Breast epithelium (tissue), 4 donors: ENCODE measurements around the gene CCDC57. TPM values are rescaled to one million over a fixed set of nuclear protein-coding genes. Genes with fewer than 3 reads are reported as not detected.
"Not testable (repeated sequence)": the region's sequence is repeated elsewhere in the genome, so short reads cannot be mapped to it uniquely, and the experiment has no call there.

Source experiments
- DNase-seq, 2 donors: peaks; one replicate each; pipeline ENCODE4 v3.0.0-alpha.2; 2019; ENCODE audit warnings: low spot score in 2 of 2
- H3K27ac ChIP-seq, 2 donors: fragments of 200-600 bp; sonication (generic) in 1 of 2; one replicate each; pipeline ENCODE4 v1.5.1; 2016 to 2019; ENCODE audit warnings: mild to moderate bottlenecking in 1 of 2
- H3K27me3 ChIP-seq, 2 donors: fragments of 200-600 bp; sonication (generic) in 1 of 2; one replicate each; pipeline versions ENCODE4 v1.5.1 to v1.6.0; 2017 to 2019; ENCODE audit warnings: control low read depth in 1 of 2, mild to moderate bottlenecking in 1 of 2
- H3K36me3 ChIP-seq: fragments of 200-600 bp; one replicate; pipeline ENCODE4 v1.5.1; 2019
- H3K4me1 ChIP-seq, 2 donors: fragments of 200-600 bp; sonication (generic); one replicate each; pipeline ENCODE4 v1.5.1; 2016 to 2019; ENCODE audit warnings: control low read depth in 1 of 2
- H3K4me3 ChIP-seq, 3 donors: fragments of 200-600 bp; sonication (generic); 1 replicate in 2 of 3; 2 replicates in 1 of 3; pipeline ENCODE4 v1.5.1; 2016 to 2019; ENCODE audit warnings: mild to moderate bottlenecking in 3 of 3, moderate library complexity in 2 of 3
- H3K9me3 ChIP-seq, 2 donors: fragments of 200-600 bp; sonication (generic) in 1 of 2; one replicate each; pipeline ENCODE4 v1.5.1; 2016 to 2019; ENCODE audit warnings: control low read depth in 1 of 2
- POLR2A ChIP-seq: fragments of 450-650 bp; IDR thresholded peaks from one replicate; pipeline ENCODE4 v1.6.1; 2016; ENCODE audit warnings: antibody characterized with exemption, mild to moderate bottlenecking, moderate library complexity
- POLR2AphosphoS5 ChIP-seq, 3 donors: sonication (generic); formaldehyde crosslinking; IDR thresholded peaks; one replicate each; pipeline ENCODE4 v1.6.1; 2017; ENCODE audit warnings: antibody characterized with exemption in 3 of 3
- intact Hi-C: fragments of 100-400 bp; cut with DNase I; formaldehyde crosslinking; loops from one replicate; pipeline ENCODE4 v1.15.1; 2023; ENCODE audit warnings: low total_unique reads
- total RNA-seq, 3 donors: library from RNA; depleted of rRNA; stranded (reverse); fragments of >200 nt; gene quantifications; one replicate each; pipeline ENCODE4 v1.1.0, GENCODE V29; 2016
- TF ChIP-seq, protein P1 (sequence below), 3 donors: fragments of 450-650 bp; IDR thresholded peaks; one replicate each; pipeline ENCODE4 v1.5.1; 2016 to 2017; ENCODE audit warnings: antibody characterized with exemption in 3 of 3, mild to moderate bottlenecking in 3 of 3, moderate library complexity in 3 of 3

CCDC57 gene
- total RNA-seq, 3 donors from 2014 or later = 13.4 to 56.9 (median 52.8) TPM

DNA sequence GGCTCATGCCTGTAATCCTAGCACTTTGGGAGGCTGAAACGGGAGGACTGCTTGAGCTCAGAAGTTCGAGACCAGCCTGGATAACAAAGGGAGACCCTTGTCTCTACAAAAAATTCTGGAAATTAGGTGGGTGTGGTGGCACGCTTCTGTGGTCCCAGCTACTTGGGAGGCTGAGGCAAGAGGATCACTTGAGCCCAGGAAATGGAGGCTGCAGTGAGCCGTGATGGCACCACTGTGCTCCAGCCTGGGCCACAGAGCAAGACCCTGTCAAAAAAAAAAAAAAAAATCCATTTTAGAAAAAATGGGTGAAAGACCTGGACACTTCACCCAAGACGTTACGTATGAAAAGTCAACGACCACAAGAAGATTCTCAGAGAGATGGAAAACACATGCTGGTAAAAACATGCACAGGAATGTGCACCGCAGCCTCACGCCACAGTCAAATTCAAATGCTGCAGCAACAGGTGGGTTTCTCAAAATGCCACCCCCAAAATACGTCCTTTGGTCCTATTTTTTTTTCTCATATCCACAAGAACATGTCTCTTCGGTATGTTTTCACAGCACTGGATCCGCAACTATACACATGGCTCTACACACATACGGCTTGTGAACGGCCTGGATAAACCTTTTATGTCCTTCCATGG, 43.7 kb upstream of the CCDC57 start:
- Histone ChIP-seq H3K4me1 (no peaks in the 10 kb centered on the region), H3K36me3 (peaks cover 2% of the 10 kb centered on the region), H3K4me3 (no peak overlapping the region), H3K27ac (no peak overlapping the region), H3K9me3 (no peaks in the 10 kb centered on the region), H3K27me3 (no peaks in the 10 kb centered on the region)
- no peak for TF ChIP-seq POLR2A
- TF ChIP-seq, protein P1, sequence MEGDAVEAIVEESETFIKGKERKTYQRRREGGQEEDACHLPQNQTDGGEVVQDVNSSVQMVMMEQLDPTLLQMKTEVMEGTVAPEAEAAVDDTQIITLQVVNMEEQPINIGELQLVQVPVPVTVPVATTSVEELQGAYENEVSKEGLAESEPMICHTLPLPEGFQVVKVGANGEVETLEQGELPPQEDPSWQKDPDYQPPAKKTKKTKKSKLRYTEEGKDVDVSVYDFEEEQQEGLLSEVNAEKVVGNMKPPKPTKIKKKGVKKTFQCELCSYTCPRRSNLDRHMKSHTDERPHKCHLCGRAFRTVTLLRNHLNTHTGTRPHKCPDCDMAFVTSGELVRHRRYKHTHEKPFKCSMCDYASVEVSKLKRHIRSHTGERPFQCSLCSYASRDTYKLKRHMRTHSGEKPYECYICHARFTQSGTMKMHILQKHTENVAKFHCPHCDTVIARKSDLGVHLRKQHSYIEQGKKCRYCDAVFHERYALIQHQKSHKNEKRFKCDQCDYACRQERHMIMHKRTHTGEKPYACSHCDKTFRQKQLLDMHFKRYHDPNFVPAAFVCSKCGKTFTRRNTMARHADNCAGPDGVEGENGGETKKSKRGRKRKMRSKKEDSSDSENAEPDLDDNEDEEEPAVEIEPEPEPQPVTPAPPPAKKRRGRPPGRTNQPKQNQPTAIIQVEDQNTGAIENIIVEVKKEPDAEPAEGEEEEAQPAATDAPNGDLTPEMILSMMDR (IDR thresholded peaks at IDR 0.05) = no peak
- no peak for TF ChIP-seq POLR2AphosphoS5 (IDR thresholded peaks at IDR 0.05)
- intact Hi-C loops = no loop called here
- DNase-seq = no peak

DNA sequence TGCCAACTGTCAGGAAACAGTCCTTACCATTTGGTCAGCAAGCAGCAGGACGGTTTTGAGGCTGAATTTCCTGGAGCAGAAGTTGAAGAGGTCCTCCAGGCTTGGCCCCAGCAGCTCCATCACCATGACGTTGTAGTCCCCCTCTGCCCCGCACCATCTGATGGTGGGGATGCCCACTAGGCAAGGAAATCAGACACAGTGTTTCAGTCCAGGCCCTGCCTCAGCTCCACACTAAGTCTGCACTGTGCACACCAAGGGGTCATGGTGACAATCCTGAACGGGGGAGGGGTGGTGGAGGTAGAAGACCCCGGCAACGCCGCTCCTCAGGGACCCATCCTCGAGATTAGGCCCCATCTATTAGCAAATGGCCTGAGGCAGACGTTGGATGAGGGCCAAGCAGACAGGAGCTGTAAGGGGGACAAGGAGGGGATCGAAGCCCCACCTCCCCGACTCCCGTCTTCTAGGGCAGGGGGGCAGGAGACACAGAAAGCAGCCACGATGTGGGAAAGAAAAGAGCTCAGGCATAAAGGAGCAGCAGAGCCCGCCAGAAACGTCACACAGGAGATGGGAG, 42.8 kb upstream of the CCDC57 start:
- Histone ChIP-seq H3K4me1 (no peaks in the 10 kb centered on the region), H3K27me3 (no peaks in the 10 kb centered on the region), H3K36me3 (peaks cover 9% of the 10 kb centered on the region), H3K27ac (no peak overlapping the region), H3K9me3 (no peaks in the 10 kb centered on the region), H3K4me3 (no peak overlapping the region)
- DNase-seq = no peak
- intact Hi-C loops = no loop called here
- no peak for TF ChIP-seq POLR2AphosphoS5 (IDR thresholded peaks at IDR 0.05)
- TF ChIP-seq, protein P1 (IDR thresholded peaks at IDR 0.05) = no peak

DNA sequence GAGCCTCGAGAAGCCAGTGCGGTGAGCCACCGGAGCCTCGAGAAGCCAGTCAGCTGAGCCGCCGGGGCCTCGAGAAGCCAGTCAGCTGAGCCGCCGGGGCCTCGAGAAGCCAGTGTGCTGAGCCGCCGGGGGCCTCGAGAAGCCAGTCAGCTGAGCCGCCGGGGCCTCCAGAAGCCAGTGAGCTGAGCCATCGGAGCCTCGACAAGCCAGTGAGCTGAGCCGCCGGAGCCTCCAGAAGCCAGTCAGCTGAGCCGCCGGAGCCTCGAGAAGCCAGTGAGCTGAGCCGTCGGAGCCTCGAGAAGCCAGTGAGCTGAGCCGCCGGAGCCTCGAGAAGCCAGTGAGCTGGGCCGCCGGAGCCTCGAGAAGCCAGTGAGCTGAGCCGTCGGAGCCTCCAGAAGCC, 42.1 kb upstream of the CCDC57 start:
- DNase-seq, H3K4me3 ChIP-seq, H3K27ac ChIP-seq, H3K27me3 ChIP-seq, intact Hi-C loops, H3K9me3 ChIP-seq, H3K36me3 ChIP-seq, H3K4me1 ChIP-seq: not testable (repeated sequence)

DNA sequence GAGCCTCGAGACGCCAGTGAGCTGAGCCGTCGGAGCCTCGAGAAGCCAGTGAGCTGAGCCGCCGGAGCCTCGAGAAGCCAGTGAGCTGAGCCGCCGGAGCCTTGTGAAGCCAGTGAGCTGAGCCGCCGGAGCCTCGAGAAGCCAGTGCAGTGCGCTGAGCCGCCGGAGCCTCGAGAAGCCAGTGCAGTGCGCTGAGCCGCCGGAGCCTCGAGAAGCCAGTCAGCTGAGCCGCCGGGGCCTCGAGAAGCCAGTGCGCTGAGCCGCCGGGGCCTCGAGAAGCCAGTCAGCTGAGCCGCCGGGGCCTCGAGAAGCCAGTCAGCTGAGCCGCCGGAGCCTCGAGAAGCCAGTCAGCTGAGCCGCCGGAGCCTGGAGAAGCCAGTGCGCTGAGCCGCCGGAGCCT, 41.5 kb upstream of the CCDC57 start:
- H3K4me1 ChIP-seq, H3K9me3 ChIP-seq, H3K27me3 ChIP-seq, H3K4me3 ChIP-seq, H3K27ac ChIP-seq, intact Hi-C loops, DNase-seq: not testable (repeated sequence)
- H3K36me3 ChIP-seq = peaks cover 13% of the 10 kb centered on the region

DNA sequence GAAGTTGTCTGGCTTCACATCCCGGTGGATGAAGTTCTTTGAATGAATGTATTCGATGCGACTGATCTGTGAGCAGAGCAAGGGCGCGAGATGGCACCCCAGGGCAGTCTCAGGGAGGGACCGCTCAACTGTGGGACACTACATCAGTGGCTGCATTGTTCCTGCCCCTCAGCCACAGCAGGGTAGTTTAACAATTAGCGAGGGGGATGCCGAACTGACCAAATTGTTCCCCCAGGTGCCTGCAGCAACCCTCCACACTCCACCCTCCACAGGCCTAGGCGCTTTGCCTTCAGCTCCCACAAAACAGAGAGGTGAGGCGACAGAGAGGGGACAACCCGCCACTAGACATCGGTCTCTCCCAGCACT, 40.5 kb upstream of the CCDC57 start:
- TF ChIP-seq POLR2A = no peak
- TF ChIP-seq, protein P1 (IDR thresholded peaks at IDR 0.05) = no peak
- no peak for TF ChIP-seq POLR2AphosphoS5 (IDR thresholded peaks at IDR 0.05)
- no peak for DNase-seq
- intact Hi-C loops = no loop called here
- Histone ChIP-seq H3K4me3 (no peak overlapping the region), H3K36me3 (peaks cover 16% of the 10 kb centered on the region), H3K4me1 (no peaks in the 10 kb centered on the region), H3K27me3 (no peaks in the 10 kb centered on the region), H3K9me3 (no peaks in the 10 kb centered on the region), H3K27ac (peak overlapping the region in 1 of 2 donors; percentile 9)

DNA sequence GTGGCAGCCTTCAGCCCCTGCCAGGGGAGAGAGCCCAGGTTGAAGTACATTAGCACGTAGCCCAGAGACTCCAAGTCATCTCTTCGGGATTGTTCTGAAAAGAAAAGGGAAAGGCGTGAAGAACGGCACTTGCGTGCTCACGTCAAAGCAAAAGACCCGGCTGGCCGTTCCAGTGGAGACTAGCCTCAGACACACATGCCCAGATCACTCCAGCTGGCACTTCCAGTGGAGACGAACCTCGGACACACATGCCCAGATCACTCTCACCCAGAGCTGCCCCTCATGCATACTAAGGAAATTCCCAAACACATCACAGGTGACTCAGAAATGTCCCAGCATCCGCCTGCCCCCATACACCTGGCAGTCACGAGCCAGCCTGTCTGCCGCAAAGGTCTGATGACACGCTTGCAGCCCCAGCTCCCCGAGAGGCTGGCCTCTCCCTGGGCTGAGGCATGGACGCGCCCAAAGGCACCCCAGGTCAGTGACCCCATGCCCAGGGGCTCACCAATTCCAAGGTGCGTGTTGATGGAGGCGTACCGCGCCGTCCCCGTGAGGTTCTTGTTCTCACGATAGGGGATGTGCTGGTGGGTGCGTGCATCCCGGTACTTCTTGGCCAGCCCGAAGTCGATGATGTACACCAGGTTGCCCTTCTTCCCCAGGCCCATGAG, 40.0 kb upstream of the CCDC57 start:
- DNase-seq = no peak
- Histone ChIP-seq H3K9me3 (no peaks in the 10 kb centered on the region), H3K36me3 (peaks cover 18% of the 10 kb centered on the region), H3K4me3 (no peak overlapping the region), H3K4me1 (no peaks in the 10 kb centered on the region), H3K27me3 (no peaks in the 10 kb centered on the region), H3K27ac (peak overlapping the region in 1 of 2 donors; percentile 9)
- TF ChIP-seq, protein P1 (IDR thresholded peaks at IDR 0.05) = no peak
- intact Hi-C loops = no loop called here
